ENCODE results near the gene PSRC1.

PSRC1 gene

GRCh38 chr1:109271458-109271857 is 11.5 kb downstream of the PSRC1 start:
- no peak for DNase-seq

GRCh38 chr1:109270623-109271317 is 12.2 kb downstream of the PSRC1 start:
- no peak for DNase-seq

- no peak for DNase-seq
Observed at GRCh38 chr1:109269981-109270622, 12.8 kb downstream of the PSRC1 start.

GRCh38 chr1:109269212-109269980 is 13.5 kb downstream of the PSRC1 start:
- no peak for DNase-seq

GRCh38 chr1:109268431-109269211 is 14.3 kb downstream of the PSRC1 start:
- DNase-seq, result no peak

- no peak for DNase-seq
Observed at GRCh38 chr1:109267743-109268300, 15.1 kb downstream of the PSRC1 start.

- no peak for DNase-seq
Observed at GRCh38 chr1:109266965-109267364, 16.0 kb downstream of the PSRC1 start.

- no peak for DNase-seq
Observed at GRCh38 chr1:109265741-109266330, 17.1 kb downstream of the PSRC1 start.

- no peak for DNase-seq
Observed at GRCh38 chr1:109265016-109265415, 17.9 kb downstream of the PSRC1 start.

GRCh38 chr1:109264379-109264755 is 18.6 kb downstream of the PSRC1 start:
- no peak for DNase-seq

GRCh38 chr1:109263597-109264378 is 19.2 kb downstream of the PSRC1 start:
- DNase-seq, result peak; percentile 67

GRCh38 chr1:109263234-109263596 is 19.7 kb downstream of the PSRC1 start:
- no peak for DNase-seq

GRCh38 chr1:109262231-109263055 is 20.5 kb downstream of the PSRC1 start:
- DNase-seq, result no peak

- DNase-seq, result no peak
Observed at GRCh38 chr1:109261578-109261977, 21.4 kb downstream of the PSRC1 start.

- no peak for DNase-seq
Observed at GRCh38 chr1:109261006-109261405, 21.9 kb downstream of the PSRC1 start.

GRCh38 chr1:109259674-109260557 is 23.0 kb downstream of the PSRC1 start:
- no peak for DNase-seq

- DNase-seq, result no peak
Observed at GRCh38 chr1:109258481-109259466, 24.2 kb downstream of the PSRC1 start.

GRCh38 chr1:109257682-109258421 is 25.1 kb downstream of the PSRC1 start:
- no peak for DNase-seq
